Umbilical cord (tissue), 2 donors: ENCODE measurements around the gene MT1B. TPM values are rescaled to one million over a fixed set of nuclear protein-coding genes. Genes with fewer than 3 reads are reported as not detected.
"Not testable (repeated sequence)": the region's sequence is repeated elsewhere in the genome, so short reads cannot be mapped to it uniquely, and the experiment has no call there.

Experiments
- DNase-seq: peaks from one replicate; pipeline ENCODE4 v3.0.0-alpha.2; 2015; ENCODE audit warnings: low spot score
- total RNA-seq: library from RNA; depleted of rRNA; stranded (reverse); fragments of >200 nt; gene quantifications from one replicate; pipeline ENCODE4 v1.2.3, GENCODE V29; 2014; ENCODE audit warnings: low replicate concordance; ENCODE audit not compliant: insufficient read depth

The MT1B gene
- total RNA-seq, 1 donor from 2014 or later = not detected

DNA sequence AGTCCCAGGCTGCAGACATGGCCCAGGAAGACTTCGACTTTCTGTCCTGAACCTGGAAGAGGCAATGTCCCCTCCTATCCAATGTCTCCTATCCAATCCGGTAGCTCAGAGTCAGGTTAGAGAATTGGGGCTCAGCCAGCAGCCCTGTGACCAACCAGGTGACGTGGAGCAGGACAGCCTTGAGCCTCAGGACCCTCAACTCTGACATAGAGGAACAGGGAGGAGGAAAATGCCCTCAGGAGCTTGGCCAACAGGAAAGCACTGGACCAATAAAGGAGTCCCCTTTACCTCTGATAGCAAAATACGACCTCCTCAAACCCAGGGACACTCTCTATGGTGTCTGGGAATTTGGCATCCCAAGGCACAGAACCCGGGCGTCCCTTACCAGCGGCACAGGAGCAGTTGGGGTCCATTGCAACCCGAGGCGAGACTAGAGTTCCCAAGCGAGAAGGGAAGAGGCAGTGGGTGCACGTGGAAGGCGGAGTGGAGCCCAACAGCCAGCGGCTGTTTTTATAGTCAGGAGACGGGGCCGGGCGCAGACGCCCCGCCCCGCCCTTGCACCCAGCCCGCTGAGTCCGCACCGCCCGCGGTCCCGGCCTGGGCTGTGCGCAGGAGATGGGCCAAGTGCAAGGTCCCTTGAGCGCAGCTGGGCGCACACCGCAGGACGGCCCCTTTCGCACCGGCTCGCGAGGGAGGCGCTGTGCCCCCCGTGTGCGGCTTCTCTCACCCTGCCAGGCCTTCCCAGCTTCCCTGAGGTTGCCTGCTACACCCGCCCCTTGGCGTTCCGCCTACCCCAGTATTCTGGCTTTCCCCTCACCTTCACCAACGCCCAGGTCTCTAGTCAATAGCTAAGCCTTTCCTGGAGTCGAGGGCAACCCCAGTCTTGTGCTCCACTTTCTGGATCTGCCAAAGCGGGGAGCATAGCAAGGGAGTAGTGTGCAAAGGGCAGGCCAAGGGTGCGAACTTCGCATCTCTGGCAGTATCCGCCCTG lies 16.2 kb downstream of the MT1B start, which contains the start of gene MT1G:
Gene MT1G, minus strand, starts transcription at position 485 of the 991 bp plus-strand sequence. Its CDS starts 72 bp downstream, at position 413.
- DNase-seq = peak; percentile 36

DNA sequence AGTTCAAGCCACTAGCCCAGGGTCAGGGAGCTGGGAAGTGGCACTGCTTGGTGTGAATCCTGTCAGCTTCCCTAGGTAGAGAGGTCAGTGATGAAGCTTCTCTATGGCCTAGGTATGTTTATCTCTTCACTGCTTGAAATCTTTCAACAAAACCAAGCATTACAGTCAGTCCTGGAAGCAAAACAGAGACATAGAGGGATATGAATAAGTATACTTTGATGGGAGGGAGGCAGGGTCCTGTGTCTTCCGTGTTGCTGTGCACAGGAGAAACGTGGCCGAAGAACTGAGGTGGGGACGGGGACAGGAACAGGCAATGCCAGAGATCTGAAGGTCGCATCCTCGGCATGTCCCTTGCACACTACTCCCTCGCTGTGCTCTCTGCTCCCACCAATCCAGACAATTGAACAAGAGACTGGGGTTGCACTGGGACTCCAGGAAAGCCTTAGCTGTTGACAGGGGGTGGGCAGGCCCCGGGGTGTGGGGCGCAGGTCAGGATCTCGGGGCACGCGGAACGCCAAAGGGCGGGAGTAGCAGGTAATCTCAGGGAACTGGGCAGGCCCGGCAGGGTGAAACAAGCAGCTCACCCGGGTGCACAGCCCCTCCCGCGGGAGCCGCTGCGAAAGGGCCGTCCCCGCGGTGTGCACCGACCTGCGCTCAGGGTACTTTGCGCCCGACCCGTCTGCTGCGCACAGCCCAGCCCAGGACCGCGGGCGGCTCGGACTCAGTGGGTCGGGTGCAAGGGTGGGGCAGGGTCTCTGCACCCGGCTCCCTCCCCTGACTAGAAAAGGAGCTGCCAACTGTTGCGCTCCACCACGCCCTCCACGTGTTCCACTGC lies 17.5 kb downstream of the MT1B start, which contains the start of gene MT1H:
Gene MT1H, plus strand, starts transcription at position 810 of the 835 bp plus-strand sequence. CDS start 71 bp downstream, outside the sequence.
- DNase-seq = no peak

DNA sequence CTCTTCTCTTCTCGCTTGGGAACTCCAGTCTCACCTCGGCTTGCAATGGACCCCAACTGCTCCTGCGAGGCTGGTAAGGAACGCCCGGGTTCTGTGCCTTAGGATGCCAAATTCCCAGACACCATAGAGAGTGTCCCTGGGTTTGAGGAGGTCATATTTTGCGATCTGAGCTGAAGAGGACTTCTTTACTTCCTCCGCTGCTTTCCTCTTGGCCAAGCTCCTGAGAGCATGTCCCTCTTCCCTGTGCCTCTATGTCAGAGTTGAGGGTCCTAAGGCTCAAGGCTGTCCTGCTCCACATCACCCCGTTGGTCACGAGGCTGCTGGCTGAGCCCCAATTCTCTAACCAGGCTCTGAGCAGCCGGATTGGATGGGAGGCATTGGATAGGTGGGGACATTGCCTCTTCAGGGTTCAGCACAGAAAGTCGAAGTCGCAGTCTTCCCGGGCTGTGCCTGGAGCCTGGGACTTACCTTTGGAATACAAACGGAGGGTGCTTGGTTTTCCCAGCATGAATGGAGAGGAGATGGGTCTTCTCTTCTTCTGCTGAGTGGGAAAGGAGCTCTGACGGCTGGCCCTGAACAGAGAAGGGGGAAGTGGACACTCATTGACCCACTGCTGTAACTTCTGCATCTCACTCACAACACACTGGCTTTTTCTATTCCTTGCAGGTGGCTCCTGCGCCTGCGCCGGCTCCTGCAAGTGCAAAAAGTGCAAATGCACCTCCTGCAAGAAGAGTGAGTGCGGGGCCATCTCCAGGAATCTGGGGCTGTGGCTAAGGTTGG lies 18.3 kb downstream of the MT1B start:
- DNase-seq = no peak

DNA sequence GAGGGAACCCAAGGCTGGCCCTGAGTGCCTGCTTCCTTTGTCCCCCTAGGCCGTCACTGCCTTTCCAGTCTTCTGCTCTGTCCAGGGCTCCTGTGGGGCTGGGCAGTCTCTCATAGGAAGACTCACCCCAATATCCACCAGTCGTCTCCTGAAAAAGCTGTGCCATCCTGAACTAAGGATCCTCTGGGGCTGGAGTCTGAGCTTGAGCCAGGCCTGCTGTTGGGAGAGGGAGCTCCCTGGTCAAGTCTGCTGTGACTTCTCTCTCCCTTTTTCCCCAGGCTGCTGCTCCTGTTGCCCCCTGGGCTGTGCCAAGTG lies 18.9 kb downstream of the MT1B start:
- DNase-seq = no peak

DNA sequence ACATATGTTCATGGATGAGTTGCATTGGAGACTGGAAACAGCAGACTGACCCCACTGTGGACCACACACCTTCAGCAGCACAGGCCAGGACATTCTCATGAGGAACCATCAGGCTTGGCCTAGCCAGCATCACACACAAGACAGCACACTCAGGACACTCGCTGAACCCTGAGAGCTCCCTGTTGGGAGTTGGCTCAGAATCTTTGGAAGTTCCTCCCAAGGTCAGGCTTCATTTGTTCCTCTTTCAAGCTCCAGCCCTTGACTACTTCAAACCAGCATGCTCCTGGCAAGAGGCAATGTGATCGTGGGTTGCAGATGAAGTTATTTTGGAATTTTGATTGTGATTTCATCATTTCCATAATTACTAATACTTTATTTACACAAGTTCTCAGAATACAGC lies 20.0 kb downstream of the MT1B start:
- DNase-seq = not testable (repeated sequence)

DNA sequence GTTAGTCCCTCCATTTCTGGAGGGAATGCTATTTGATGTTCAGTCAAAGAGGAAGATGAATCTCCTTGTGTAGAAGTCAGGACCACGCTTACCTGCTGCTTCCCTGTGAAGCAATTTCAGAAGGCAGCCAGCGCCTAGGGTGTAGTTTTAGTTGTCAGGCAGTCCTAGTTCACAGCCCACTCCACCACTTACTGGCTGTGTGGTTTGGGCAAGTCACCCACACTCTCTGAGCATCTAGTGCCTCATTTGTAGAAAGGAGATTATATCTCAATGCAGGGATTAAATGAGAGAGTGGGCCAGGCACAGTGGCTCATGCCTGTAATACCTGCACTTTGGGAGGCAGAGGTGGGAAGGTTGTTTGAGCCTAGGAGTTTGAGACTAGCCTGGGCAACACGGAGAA lies 20.5 kb downstream of the MT1B start:
- not testable (repeated sequence) for DNase-seq

DNA sequence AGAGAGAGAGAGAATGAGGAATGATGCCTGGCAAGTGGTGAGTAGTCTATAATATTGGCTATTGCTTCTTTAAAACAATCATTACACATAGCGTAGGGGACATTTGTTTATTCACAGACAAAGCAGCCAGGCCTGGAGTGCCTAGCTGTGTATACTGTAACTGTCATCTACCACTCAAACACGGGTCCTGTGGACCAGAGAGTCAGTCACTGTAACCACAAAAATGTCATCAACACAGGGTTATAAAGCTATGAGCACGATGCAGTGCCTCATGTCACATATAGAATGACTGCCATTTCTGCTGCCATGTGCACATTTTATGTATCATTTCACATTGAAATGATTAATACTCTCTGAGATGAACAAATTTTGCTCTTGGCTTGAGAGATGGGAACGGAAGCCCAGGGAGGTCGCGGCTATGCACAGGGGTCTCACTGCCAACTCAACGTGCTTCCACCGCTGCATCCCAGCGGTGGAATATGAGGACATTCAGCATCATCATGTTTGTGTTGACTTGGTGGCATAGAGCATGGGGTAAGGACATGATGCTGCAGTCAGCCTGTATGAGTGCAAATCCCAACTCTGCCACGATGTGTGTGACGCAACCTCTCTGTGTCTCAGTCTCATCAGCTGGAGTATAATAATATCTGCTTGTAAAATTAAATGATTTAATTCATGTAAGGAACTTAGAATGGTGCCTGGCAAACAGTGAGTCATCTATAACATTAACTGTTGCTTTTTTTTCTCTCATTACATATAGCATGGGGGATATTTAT lies 21.3 kb downstream of the MT1B start:
- no peak for DNase-seq

DNA sequence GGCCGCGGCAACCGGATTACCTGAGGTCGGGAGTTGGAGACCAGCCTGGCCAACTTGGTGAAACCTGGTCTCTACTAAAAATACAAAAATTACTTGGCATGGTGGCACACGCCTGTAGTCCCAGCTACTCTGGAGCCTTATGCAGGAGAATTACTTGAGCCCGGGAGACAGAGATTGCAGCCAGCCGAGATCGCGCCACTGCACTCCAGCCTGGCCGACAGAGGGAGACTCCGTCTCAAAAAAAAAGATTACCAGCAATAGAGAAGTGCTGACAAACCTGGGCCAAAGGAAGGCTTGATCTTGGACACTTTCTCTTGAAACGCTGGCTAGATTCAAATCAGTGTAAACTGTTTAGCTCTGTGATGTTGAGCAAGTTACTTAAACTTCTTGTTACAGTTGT lies 22.2 kb downstream of the MT1B start:
- DNase-seq = no peak

DNA sequence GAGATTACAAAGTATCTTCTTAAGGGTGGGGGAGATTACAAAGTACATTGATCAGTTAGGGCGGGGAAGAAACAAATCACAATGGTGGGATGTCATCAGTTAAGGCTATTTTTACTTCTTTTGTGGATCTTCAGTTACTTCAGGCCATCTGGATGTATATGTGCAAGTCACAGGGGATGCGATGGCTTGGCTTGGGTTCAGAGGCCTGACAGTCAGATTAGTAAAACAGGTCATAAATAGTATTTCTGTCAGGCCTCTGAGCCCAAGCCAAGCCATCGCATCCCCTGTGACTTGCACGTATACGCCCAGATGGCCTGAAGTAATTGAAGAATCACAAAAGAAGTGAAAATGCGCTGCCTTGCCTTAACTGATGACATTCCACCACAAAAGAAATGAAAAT lies 22.9 kb downstream of the MT1B start:
- not testable (repeated sequence) for DNase-seq

DNA sequence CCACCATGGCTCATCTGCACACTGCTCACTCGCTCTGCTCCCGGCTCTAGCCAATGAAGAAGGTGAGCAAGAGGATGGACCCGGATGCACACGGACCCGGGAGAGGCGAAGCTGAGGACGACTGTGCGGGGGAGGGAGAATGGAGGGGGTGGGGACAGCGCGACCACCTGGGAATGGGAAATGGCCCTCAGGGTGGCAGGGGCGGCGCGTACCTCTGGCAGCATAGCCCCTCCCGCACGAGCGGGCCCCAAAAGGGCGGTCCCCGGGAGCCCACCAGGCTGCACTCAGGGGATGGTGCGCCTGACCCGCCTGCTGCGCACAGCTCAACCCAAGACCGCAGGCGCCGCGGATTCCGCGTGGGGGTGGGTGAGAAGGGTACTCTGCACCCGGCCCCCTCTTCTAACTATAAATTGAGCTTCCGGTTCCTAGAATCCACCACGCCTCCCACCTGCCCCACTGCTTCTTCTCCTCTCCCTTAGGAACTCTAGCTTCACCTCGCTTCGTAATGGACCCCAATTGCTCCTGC lies 24.1 kb downstream of the MT1B start:
- DNase-seq = no peak

DNA sequence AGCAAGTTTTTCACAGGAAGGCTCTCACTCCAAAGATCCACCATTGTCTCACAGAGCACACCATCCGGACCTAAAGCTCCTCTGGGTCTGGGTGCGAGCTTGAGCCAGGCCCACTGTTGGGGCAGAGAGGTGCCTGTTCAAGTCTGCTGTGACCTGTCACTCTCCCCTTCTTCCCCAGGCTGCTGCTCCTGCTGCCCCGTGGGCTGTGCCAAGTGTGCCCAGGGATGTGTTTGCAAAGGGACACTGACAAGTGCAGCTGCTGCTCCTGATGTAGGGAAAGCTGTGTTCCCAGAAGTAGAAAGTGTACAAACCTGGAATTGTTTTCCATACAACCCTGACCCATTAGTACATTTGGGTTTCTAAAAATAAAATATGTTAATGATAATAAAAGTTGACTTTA lies 25.8 kb downstream of the MT1B start:
- DNase-seq = no peak

DNA sequence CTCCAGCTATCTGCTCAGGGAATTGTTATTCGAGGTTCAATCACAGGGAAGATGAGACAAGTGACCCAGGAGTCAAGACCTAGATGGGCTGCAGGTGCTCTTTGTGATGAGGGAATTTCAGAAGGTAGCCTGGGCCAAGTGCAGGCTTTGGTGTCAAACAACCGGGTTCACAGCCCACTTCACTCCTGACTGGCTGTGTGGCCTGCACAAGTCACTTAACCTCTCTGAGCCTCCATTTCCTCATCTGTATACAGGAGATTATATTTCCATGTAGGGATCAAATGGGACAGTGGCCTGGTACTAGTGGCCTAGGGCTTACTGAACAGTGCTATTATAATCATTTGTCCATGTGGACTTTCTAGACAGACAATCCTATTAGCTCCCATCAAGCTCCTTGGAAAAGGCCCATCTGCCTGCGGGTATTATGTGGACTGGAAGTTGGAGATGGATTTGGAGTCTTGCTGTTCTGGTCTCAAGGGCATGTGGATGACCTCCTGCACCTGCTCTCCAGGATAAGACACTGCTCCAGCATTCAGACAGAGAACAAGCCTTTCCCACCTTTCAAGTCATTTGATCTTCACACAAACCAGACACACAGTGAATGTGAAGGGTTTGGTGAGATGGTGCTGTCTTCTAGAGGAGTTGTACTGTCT lies 27.5 kb downstream of the MT1B start:
- no peak for DNase-seq

DNA sequence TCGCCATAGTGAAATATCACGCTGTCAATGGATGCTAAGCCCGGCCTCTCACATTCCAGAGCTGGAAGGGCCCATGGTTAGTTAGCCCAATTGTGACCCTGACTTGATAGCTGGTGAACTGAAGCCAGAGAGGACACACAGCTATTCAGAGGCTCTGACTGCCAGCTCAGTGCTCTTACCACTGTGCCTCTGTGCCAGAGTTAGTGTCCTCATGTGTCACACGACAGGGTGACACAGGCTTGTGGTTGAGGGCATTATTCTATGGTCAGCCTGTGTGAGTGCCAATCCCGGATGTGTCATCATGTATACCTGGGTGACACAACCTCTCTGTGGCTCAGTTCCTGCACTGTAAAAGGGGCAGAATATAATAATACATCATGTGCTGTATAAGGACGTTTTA lies 28.1 kb downstream of the MT1B start:
- no peak for DNase-seq

DNA sequence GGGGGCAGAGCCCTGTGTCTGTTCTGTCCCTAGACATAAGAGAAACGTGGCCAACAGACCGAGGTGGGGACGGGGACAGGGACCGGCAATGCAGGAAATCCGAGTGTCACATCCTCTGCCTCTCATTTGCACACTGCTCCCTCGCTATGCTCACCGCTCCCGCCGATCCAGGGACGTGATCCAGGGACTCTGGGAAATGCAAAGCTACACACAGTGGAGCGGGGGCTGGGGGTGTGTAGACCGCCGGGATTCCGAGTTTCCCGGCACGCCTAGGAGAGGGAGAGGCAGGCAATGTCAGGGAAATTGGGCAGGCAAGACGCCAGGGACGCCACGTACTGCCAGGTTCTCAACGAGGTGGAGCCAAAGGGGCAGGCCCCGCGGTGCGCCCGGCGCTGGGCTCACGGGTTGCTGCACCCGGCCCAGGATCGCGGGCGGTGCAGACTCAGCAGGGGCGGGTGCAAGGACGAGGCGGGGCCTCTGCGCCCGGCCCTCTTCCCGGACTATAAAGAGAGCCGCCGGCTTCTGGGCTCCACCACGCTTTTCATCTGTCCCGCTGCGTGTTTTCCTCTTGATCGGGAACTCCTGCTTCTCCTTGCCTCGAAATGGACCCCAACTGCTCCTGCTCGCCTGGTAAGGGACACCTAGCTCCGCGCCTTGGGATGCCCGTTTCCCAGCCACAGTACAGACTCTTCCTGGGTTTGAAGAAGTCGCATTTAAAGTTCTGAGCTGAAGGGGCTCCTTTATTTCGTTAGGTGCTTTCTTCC lies 30.4 kb downstream of the MT1B start, which contains the start of gene MT1X:
Gene MT1X, plus strand, starts transcription at position 532 of the 764 bp plus-strand sequence. Its CDS starts 71 bp downstream, at position 603.
- DNase-seq = peak; percentile 94

DNA sequence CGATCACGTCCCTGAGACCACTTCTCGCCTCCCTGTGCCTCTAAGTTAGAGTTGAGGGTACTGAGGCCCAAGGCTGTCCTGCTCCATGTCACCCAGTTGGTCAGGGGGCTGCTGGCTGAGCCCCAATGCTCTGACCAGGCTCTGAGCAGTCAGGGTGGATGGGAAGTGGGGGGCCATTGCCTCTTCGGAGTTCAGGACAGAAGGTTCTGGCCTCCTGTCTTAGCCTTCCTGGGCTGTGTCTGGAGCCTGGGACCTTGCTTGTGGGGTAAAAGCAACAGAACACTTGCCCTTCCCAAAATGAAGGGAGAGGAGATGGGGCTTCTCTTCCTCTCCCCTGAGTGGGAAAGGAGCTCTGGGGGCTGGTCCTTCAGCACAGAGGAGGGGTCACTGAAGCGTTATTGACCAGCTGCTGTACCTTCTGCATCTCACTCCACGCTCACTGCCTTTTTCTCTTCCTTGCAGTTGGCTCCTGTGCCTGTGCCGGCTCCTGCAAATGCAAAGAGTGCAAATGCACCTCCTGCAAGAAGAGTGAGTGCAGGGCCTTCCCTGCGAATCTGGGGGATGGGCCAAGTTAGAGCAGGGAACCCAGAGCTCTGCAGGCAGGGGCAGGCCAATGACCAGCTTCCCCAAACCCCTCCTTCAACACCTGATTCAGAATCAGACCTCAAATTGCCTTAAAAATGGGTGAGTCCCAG lies 31.2 kb downstream of the MT1B start:
- no peak for DNase-seq

DNA sequence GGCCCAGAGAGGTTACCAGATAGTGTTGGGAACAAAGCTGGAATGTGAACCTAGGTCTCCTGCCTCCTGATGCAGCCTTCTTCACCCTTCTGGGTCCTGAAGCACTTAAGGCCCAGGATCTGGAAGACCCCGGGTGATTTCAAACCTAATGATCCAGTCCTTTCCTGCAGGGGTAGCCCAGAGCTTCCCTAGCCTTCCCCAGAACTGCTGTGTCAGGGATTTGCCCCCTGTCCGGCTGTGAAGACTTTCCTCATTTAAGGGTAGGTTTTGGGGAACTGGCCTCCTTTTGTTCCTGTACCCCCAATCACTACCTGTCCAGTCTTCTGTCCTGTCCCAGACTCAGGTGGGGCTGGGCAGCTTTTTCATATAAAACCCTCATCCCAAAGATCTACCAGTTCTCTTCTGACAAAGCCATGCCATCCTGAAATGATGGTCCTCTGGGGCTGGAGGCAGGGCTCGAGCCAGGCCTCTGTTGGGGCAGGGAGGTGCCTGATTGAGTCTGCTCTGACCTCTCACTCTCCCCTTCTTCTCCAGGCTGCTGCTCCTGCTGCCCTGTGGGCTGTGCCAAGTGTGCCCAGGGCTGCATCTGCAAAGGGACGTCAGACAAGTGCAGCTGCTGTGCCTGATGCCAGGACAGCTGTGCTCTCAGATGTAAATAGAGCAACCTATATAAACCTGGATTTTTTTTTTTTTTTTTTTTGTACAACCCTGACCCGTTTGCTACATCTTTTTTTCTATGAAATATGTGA lies 31.9 kb downstream of the MT1B start:
- no peak for DNase-seq

DNA sequence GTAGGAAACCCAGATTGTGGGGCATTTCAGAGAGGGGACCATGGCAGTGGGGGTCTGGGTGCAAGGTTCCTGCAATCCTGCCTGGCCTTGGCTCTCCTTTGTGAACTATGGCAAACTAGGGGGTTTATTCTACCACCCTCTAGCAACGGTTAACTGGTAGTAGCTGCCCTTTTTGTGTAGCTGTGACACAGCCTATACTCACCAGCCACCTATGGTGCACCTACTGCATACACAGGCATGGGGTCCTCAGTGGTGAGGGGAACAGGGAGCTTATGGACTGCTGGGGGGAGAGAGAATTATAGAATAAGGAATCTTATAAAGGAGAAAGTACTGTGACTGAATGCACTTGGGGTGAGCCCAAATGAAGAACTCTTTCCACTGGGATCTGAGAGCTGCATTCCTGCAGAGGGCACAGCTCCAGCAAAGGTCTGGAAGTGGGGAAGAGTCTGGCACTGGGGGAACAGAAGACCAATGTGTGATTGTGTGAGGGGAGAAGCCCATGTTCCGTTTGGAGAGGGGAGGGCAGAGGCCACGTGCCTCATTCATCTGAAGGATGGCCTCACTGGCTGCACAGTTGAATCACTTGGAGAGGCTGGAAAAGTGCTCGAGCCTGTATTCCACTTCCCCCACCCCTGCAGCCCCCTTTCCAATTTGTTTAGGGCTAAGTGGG lies 32.7 kb downstream of the MT1B start:
- DNase-seq = no peak
